Panc1 (cell line): ENCODE data around the gene DELE1. TPM values are rescaled to one million over a fixed set of nuclear protein-coding genes. Genes with fewer than 3 reads are reported as not detected.

Experiments used
- ATAC-seq: fragments of 200-7000 bp; cut with Tn5 transposase; 2 replicates; pipeline ENCODE4 v1.9.1; 2020; ENCODE audit warnings: mild to moderate bottlenecking, moderate library complexity
- BruUV-seq: library from RNA; stranded (reverse); fragments of 400-500 nt; replicated peaks from 2 replicates; lab custom pipeline; 2021; lab: Mats Ljungman, UMichigan
- CTCF ChIA-PET: fragments of 300-600 bp; sonication (Branson Sonifier 250); formaldehyde crosslinking; loops from one replicate; lab custom pipeline; 2022; ENCODE audit warnings: antibody characterized with exemption; lab: Charles Lee
- POLR2A ChIA-PET: fragments of 300-600 bp; sonication (Branson Sonifier 250); formaldehyde crosslinking; loops from one replicate; lab custom pipeline; 2022; ENCODE audit warnings: antibody characterized with exemption; lab: Charles Lee
- DNase-seq: peaks from one replicate; pipeline ENCODE4 v3.0.0-alpha.2; 2010; ENCODE audit warnings: low read depth, low spot score
- H3K27ac ChIP-seq: 2 replicates; pipeline ENCODE4 v1.5.1; 2011; ENCODE audit warnings: mild to moderate bottlenecking, low read length, inconsistent platforms
- H3K27me3 ChIP-seq: fragments of 200-500 bp; sonication (Bioruptor generic); 2 replicates; pipeline ENCODE4 v1.6.0; 2014; ENCODE audit warnings: low read length, inconsistent platforms; ENCODE audit not compliant: control insufficient read depth, insufficient read depth
- H3K36me3 ChIP-seq: fragments of 200-500 bp; sonication (Bioruptor generic); 2 replicates; pipeline ENCODE4 v1.5.1; 2014; ENCODE audit warnings: inconsistent platforms, mild to moderate bottlenecking, low read length, moderate library complexity; ENCODE audit not compliant: control insufficient read depth, insufficient read depth
- H3K4me1 ChIP-seq: 2 replicates; pipeline ENCODE4 v1.5.1; 2011; ENCODE audit warnings: inconsistent platforms, mild to moderate bottlenecking, low read length, moderate library complexity; ENCODE audit not compliant: control insufficient read depth, insufficient read depth
- H3K4me3 ChIP-seq, 2 experiments: 2 replicates each; pipeline ENCODE4 v1.5.1; 2011 to 2012; ENCODE audit warnings: low read depth in 2 of 2, low read length in 2 of 2, mild to moderate bottlenecking in 2 of 2, inconsistent platforms in 1 of 2, moderate library complexity in 1 of 2
- H3K9me3 ChIP-seq: fragments of 200-500 bp; sonication (Bioruptor generic); 2 replicates; pipeline ENCODE4 v1.5.1; 2014; ENCODE audit warnings: low read depth, mild to moderate bottlenecking, inconsistent platforms, low read length, moderate library complexity; ENCODE audit not compliant: control insufficient read depth, insufficient read depth
- CTCF ChIP-seq: fragments of 450-650 bp; IDR thresholded peaks from 2 replicates; pipeline ENCODE4 v1.5.1; 2017; ENCODE audit warnings: mild to moderate bottlenecking
- POLR2AphosphoS5 ChIP-seq: IDR thresholded peaks from 2 replicates; pipeline ENCODE4 v1.6.1; 2012; ENCODE audit warnings: mild to moderate bottlenecking, low read depth, low read length, moderate library complexity
- REST ChIP-seq, 2 experiments: IDR thresholded peaks; 2 replicates each; pipeline ENCODE4 v1.6.1; 2011 to 2012; ENCODE audit warnings: low read depth in 2 of 2, control low read depth in 1 of 2, low read length in 1 of 2, mild to moderate bottlenecking in 1 of 2, moderate library complexity in 1 of 2; ENCODE audit not compliant: insufficient read depth in 1 of 2
- SIN3A ChIP-seq: IDR thresholded peaks from 2 replicates; pipeline ENCODE4 v1.6.1; 2012; ENCODE audit warnings: low read depth, mild to moderate bottlenecking, low read length, moderate library complexity, borderline replicate concordance; ENCODE audit not compliant: insufficient read depth
- TCF7L2 ChIP-seq: IDR thresholded peaks from 2 replicates; pipeline ENCODE4 v1.6.1; 2011; ENCODE audit warnings: mild to moderate bottlenecking, low read depth, low read length, inconsistent platforms
- in situ Hi-C: cut with HindIII; loops from 2 replicates; pipeline ENCODE4 v1.10.0; 2016; ENCODE audit warnings: low sequenced_read_pairs, low pct_unique_long_range_greater_than_20kb
- intact Hi-C: fragments of 100-400 bp; cut with micrococcal nuclease; formaldehyde crosslinking; loops from one replicate; pipeline ENCODE4 v1.10.0; 2022; ENCODE audit not compliant: unreplicated experiment
- total RNA-seq: library from RNA; stranded (reverse); gene quantifications from one replicate; pipeline ENCODE4 v1.2.1, GENCODE V29; 2021; ENCODE audit not compliant: unreplicated experiment

Gene DELE1
- total RNA-seq, 1 experiment from 2014 or later = 78.4 TPM

GRCh38 chr5:141881886-141882285 is 41.8 kb upstream of the DELE1 start:
- ATAC-seq (no peak), DNase-seq (no peak)
- Histone ChIP-seq H3K27ac (no peak overlapping the region), H3K9me3 (no peaks in the 10 kb centered on the region), H3K4me3 (no peak overlapping the region), H3K36me3 (no peaks in the 10 kb centered on the region; the same call in 1 of the 2 replicates), H3K27me3 (peaks cover 20% of the 10 kb centered on the region), H3K4me1 (peaks cover 8% of the 10 kb centered on the region)
- intact Hi-C loops (no loop called here), in situ Hi-C loops (no loop called here)
- TF ChIP-seq POLR2AphosphoS5 (no peak), REST (IDR thresholded peaks at IDR 0.05; ENCODE audit: insufficient read depth in 1 of 2, low read depth in 2 of 2, low read length in 1 of 2) (no peak), SIN3A (no peak), CTCF (no peak), TCF7L2 (no peak)
- ChIA-PET POLR2A (no interaction called here), CTCF (interaction anchor here (0.5 to 1.1 kb wide), 3 partner anchors 8 to 485 kb away, joined by 3 to 7 read pairs (median 5); no protein-coding TSS in a partner anchor)
- no TSS peak for BruUV-seq

GRCh38 chr5:141882594-141883183 is 41.0 kb upstream of the DELE1 start:
- CTCF ChIA-PET = interaction anchor here (0.6 kb wide), 1 partner anchor 8 kb away, joined by 3 read pairs; no protein-coding TSS in a partner anchor
- intact Hi-C loops (no loop called here), in situ Hi-C loops (no loop called here)
- Histone ChIP-seq H3K36me3 (no peaks in the 10 kb centered on the region), H3K27me3 (peaks cover 16% of the 10 kb centered on the region), H3K27ac (no peak overlapping the region), H3K9me3 (no peaks in the 10 kb centered on the region), H3K4me1 (peaks cover under 1% of the 10 kb centered on the region; the same call in 1 of the 2 replicates), H3K4me3 (no peak overlapping the region)
- POLR2A ChIA-PET = interaction anchor here (0.7 kb wide), 1 partner anchor 157 kb away, joined by 8 read pairs; no protein-coding TSS in a partner anchor
- TF ChIP-seq SIN3A = no peak
- TF ChIP-seq POLR2AphosphoS5 = no peak
- no peak for TF ChIP-seq TCF7L2
- TF ChIP-seq CTCF = no peak
- no peak for TF ChIP-seq REST (IDR thresholded peaks at IDR 0.05; ENCODE audit: insufficient read depth in 1 of 2, low read depth in 2 of 2, low read length in 1 of 2)
- BruUV-seq = no TSS peak
- DNase-seq (no peak), ATAC-seq (no peak)
